Esophagus squamous epithelium (tissue), 5 donors: Measurements from ENCODE around the gene ORC3. TPM values are rescaled to one million over a fixed set of nuclear protein-coding genes. Genes with fewer than 3 reads are reported as not detected.
"Not testable (repeated sequence)": the region's sequence is repeated elsewhere in the genome, so short reads cannot be mapped to it uniquely, and the experiment has no call there.

Experiments
- DNase-seq: peaks from one replicate; lab custom pipeline; 2025; lab: John Stamatoyannopoulos, UW
- H3K27ac ChIP-seq, 4 donors: fragments of 200-600 bp; sonication (generic); one replicate each; pipeline ENCODE4 v1.5.1; 2016 to 2019; ENCODE audit warnings: mild to moderate bottlenecking in 1 of 4
- H3K27me3 ChIP-seq, 4 donors: fragments of 200-600 bp; sonication (generic); 1 replicate in 3 of 4; 2 replicates in 1 of 4; pipeline versions ENCODE4 v1.5.1 to v1.6.0; 2017 to 2021; ENCODE audit warnings: antibody characterized with exemption in 1 of 4
- H3K36me3 ChIP-seq, 3 donors: fragments of 200-600 bp; sonication (generic); one replicate each; pipeline ENCODE4 v1.5.1; 2016 to 2019
- H3K4me1 ChIP-seq, 3 donors: fragments of 200-600 bp; sonication (generic); one replicate each; pipeline ENCODE4 v1.5.1; 2017 to 2019
- H3K4me3 ChIP-seq, 4 donors: fragments of 200-600 bp; sonication (generic); 1 replicate in 3 of 4; 2 replicates in 1 of 4; pipeline ENCODE4 v1.5.1; 2016 to 2019; ENCODE audit warnings: mild to moderate bottlenecking in 2 of 4, moderate library complexity in 1 of 4
- H3K9me3 ChIP-seq, 3 donors: fragments of 200-600 bp; sonication (generic); one replicate each; pipeline ENCODE4 v1.5.1; 2016 to 2019
- POLR2A ChIP-seq, 4 donors: fragments of 450-650 bp; IDR thresholded peaks; one replicate each; pipeline ENCODE4 v1.6.1; 2017; ENCODE audit warnings: antibody characterized with exemption in 4 of 4, mild to moderate bottlenecking in 4 of 4, moderate library complexity in 3 of 4
- WGBS, 2 donors: methylation state at CpG; one replicate each; pipeline ENCODE4 v1.1.5; 2018; 5-methylcytosine and 5-hydroxymethylcytosine counted together
- intact Hi-C: fragments of 100-400 bp; cut with DNase I; formaldehyde crosslinking; loops from one replicate; pipeline ENCODE4 v1.15.0; 2022
- total RNA-seq, 4 donors: library from RNA; depleted of rRNA; stranded (reverse); fragments of >200 nt; gene quantifications; one replicate each; pipeline ENCODE4 v1.1.0, GENCODE V29; 2016
- TF ChIP-seq, protein P1 (sequence below), 6 experiments: fragments of 450-650 bp in 4 of 6; fragments of 200-600 bp in 2 of 6; sonication (generic) in 2 of 6; IDR thresholded peaks; one replicate each; pipeline ENCODE4 v1.5.1; 2016 to 2019; ENCODE audit warnings: antibody characterized with exemption in 6 of 6, mild to moderate bottlenecking in 4 of 6, moderate library complexity in 4 of 6
- donor health status: DM: yes; HTN: yes; CAD: no.

The ORC3 gene
- total RNA-seq, 4 donors from 2014 or later, result 8.6 to 15.4 (median 12.7) TPM

DNA sequence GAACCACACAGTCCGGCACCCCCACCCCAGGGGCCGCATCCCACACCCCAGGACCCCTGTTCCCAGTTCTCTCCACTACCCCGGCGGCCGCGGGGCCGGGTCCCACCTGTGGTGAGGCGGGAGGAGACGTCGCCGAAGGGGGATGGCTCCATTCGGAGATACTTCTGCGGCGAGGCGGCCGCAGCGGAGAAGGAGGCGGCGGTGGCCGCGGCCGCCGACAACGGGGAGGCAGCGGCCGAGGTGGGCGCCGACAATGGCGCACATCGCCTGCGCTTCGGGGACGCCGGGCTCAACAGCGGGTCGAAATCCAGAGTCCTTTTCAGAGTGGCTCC is 111.4 kb downstream of the ORC3 start:
- peak overlapping the region; percentile 93 to 99 (median 98) for H3K27ac ChIP-seq
- no peaks in the 10 kb centered on the region for H3K27me3 ChIP-seq
- H3K4me3 ChIP-seq, result peak overlapping the region; percentile 76 to 93 (median 89)
- intact Hi-C loops, result no loop called here
- TF ChIP-seq POLR2A (IDR thresholded peaks at IDR 0.05), result no peak
- TF ChIP-seq, protein P1, sequence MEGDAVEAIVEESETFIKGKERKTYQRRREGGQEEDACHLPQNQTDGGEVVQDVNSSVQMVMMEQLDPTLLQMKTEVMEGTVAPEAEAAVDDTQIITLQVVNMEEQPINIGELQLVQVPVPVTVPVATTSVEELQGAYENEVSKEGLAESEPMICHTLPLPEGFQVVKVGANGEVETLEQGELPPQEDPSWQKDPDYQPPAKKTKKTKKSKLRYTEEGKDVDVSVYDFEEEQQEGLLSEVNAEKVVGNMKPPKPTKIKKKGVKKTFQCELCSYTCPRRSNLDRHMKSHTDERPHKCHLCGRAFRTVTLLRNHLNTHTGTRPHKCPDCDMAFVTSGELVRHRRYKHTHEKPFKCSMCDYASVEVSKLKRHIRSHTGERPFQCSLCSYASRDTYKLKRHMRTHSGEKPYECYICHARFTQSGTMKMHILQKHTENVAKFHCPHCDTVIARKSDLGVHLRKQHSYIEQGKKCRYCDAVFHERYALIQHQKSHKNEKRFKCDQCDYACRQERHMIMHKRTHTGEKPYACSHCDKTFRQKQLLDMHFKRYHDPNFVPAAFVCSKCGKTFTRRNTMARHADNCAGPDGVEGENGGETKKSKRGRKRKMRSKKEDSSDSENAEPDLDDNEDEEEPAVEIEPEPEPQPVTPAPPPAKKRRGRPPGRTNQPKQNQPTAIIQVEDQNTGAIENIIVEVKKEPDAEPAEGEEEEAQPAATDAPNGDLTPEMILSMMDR (IDR thresholded peaks at IDR 0.05), result no peak
- peaks cover 12 to 44% (median 22%) of the 10 kb centered on the region in 3 donors for H3K4me1 ChIP-seq
- WGBS, 2 donors, result no CpG with 5 or more reads among the region's 36 CpGs
- no peaks in the 10 kb centered on the region for H3K36me3 ChIP-seq
- DNase-seq, result no peak
- H3K9me3 ChIP-seq, result no peaks in the 10 kb centered on the region

DNA sequence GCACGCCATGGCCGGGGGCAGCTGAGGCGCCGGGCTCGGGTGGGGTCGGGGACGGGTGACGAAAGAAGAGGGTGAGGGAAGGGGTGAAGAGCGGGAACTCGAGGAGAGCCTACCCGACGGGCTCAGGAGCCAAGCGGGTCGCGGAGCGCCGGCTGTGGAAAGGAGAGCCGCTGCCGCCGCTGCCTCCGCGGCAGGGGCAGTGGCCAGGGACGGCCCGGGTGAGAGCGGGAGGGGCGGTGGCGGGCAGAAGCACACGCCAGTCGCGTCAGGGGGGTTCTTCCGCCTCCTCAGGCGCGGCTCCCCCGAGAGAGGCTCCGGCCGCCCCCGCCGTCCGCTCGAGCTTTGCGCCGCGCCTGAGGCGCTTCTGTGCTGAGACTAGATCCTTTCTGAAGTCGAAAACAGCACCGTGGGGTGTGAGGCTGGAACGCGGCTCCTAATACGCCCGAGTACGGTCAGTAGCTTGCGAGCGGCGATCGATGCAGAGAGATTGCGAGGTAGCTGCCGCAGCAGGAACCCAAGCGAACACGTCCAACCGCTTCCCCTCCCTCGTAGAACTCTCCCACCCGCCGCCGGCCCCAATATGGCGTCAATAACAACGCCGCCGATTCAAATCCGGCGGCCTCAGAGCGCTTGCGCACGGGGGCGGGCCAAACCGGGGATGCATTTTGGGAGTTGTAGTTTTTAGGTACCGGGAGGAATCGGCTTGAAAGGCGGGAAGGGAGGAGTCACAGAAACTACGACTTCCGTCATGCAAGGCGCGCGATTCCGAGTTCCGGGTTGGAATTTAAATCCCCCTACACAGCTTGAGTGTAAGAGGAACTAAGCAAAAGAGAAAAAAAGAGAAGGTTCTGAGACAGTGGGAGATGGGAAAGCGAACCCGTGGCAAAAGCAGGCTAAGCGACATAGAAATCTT is 112.0 kb downstream of the ORC3 start, which contains the start of gene AKIRIN2:
Gene AKIRIN2, minus strand, starts transcription at position 558 of the 913 bp plus-strand sequence. Its CDS starts 549 bp downstream, at position 9.
- TF ChIP-seq, protein P1 (IDR thresholded peaks at IDR 0.05), result no peak
- TF ChIP-seq POLR2A (IDR thresholded peaks at IDR 0.05), result peak in 3 of 4 donors; percentile 95 to 100 (median 99)
- WGBS, 2 donors, result 0 to 1% methylated on average over 13 to 31 of the region's 88 CpGs
- Histone ChIP-seq H3K36me3 (no peaks in the 10 kb centered on the region), H3K27me3 (no peaks in the 10 kb centered on the region), H3K4me3 (peak within 1 kb of the TSS; percentile 76 to 93 (median 89)), H3K4me1 (peaks cover 12 to 37% (median 18%) of the 10 kb centered on the region in 3 donors), H3K27ac (peak within 1 kb of the TSS; percentile 93 to 99 (median 98)), H3K9me3 (no peaks in the 10 kb centered on the region)
- intact Hi-C loops, result no loop called here
- DNase-seq, result peak; percentile 82

DNA sequence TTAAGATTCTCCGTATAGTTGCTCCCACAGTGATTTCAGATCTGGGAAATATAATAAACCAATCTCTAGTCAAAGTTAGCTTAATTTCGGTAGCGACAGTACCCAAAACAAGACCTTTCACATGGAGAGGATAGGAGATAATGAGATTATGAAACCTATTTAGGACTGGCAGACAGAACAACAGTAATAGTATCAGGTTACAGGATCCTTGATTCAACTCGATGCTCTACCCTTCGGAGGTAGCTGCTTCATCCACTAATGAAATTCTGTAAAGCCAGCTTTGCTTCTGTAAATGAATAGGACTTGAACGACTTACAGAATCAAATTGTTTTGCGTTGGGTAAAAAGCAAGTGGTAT is 112.6 kb downstream of the ORC3 start:
- Histone ChIP-seq H3K36me3 (no peaks in the 10 kb centered on the region), H3K4me3 (peak overlapping the region; percentile 76 to 93 (median 89)), H3K27ac (peak overlapping the region; percentile 93 to 99 (median 98)), H3K9me3 (no peaks in the 10 kb centered on the region), H3K4me1 (peaks cover 6 to 31% (median 12%) of the 10 kb centered on the region in 3 donors), H3K27me3 (no peaks in the 10 kb centered on the region)
- TF ChIP-seq, protein P1 (IDR thresholded peaks at IDR 0.05), result no peak
- no peak for TF ChIP-seq POLR2A (IDR thresholded peaks at IDR 0.05)
- intact Hi-C loops, result no loop called here
- DNase-seq, result no peak
- WGBS, 2 donors, result 1 to 3% methylated on average over 7 of the region's 7 CpGs

DNA sequence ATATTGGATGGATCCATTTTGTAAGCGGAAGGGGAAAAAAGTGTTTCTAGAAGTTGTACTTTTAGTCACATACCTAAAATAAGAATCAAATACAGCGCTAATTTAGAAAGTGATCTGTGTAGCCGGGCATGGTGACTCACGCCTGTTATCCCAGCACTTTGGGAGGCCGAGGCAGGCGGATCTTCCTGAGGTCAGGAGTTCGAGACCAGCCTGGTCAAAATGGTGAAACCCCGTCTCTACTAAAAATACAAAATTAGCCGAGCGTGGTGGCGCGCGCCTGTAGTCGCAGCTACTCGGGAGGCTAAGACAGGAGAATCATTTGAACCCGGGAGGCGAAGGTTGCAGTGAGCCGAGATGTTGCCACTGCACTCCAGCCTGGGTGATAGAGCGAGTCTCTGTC is 113.1 kb downstream of the ORC3 start:
- intact Hi-C loops, DNase-seq, H3K9me3 ChIP-seq, H3K27me3 ChIP-seq, H3K36me3 ChIP-seq: not testable (repeated sequence)
- 62 to 71% methylated on average over 17 to 19 of the region's 19 CpGs for WGBS, 2 donors
- peaks cover 2 to 26% (median 8%) of the 10 kb centered on the region in 3 donors for H3K4me1 ChIP-seq
- peak overlapping the region; percentile 93 to 99 (median 98) for H3K27ac ChIP-seq
- H3K4me3 ChIP-seq, result peak overlapping the region; percentile 76 to 93 (median 89)

DNA sequence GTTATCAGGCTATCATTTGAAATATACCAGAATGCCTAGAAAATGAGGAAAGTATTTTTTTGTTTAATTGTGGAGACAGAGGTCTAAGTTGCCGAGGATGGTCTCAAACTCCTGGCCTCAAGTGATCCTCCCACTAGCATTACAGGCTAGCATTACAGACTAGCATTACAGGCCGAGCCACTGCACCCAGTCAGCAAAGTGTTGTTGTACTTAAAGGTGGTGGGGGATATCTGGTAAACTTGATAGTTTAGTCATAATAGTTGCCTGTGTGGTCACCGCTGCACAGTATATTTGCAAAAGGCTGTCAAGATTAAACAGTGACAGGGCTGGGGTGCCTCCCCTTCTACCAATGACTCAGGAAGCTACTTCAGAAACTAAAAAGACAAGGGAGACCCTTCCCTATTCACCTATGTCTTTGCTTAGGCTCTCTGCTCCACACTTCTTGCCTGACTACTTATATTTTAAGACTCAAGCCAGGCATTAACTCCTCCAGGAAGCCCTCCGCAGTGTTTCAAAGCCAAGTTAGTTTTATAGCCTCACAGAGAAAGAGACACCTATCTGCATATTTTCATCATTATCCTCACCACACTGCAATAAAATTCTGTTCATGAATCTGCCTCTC is 115.2 kb downstream of the ORC3 start:
- DNase-seq, result no peak
- H3K27me3 ChIP-seq, result no peaks in the 10 kb centered on the region
- 79 to 86% methylated on average over 4 of the region's 4 CpGs for WGBS, 2 donors
- H3K4me3 ChIP-seq, result no peak overlapping the region
- TF ChIP-seq, protein P1 (IDR thresholded peaks at IDR 0.05), result no peak
- TF ChIP-seq POLR2A (IDR thresholded peaks at IDR 0.05), result no peak
- H3K36me3 ChIP-seq, result no peaks in the 10 kb centered on the region
- H3K9me3 ChIP-seq, result no peaks in the 10 kb centered on the region
- no peak overlapping the region for H3K27ac ChIP-seq
- intact Hi-C loops, result no loop called here
- peaks cover 0 to 7% (median 4%) of the 10 kb centered on the region in 3 donors for H3K4me1 ChIP-seq
